Measurements from ENCODE around the gene TCERG1L. TPM values are rescaled to one million over a fixed set of nuclear protein-coding genes. Genes with fewer than 3 reads are reported as not detected.
"Not testable (repeated sequence)": the region's sequence is repeated elsewhere in the genome, so short reads cannot be mapped to it uniquely, and the experiment has no call there.

The TCERG1L gene
- total RNA-seq, 1 donor from 2014 or later: 0.46 TPM

GRCh38 chr10:131239450-131239849, 72.1 kb downstream of the TCERG1L start:
- DNase-seq (ENCODE audit: low read depth): no peak
- Histone ChIP-seq H3K36me3 (ENCODE audit: control insufficient read depth, insufficient read depth, low read length) (no peaks in the 10 kb centered on the region), H3K4me3 (ENCODE audit: low read depth, low read length) (no peak overlapping the region), H3K27me3 (ENCODE audit: control insufficient read depth, insufficient read depth, low read length) (no peaks in the 10 kb centered on the region)
- TF ChIP-seq CTCF (IDR thresholded peaks at IDR 0.05; ENCODE audit: insufficient read depth, low read length, poor library complexity, severe bottlenecking): no peak

GRCh38 chr10:131238669-131239280, 72.7 kb downstream of the TCERG1L start:
- no peak for DNase-seq (ENCODE audit: low read depth)
- TF ChIP-seq CTCF (IDR thresholded peaks at IDR 0.05; ENCODE audit: insufficient read depth, low read length, poor library complexity, severe bottlenecking): no peak
- Histone ChIP-seq H3K4me3 (ENCODE audit: low read depth, low read length) (no peak overlapping the region), H3K36me3 (ENCODE audit: control insufficient read depth, insufficient read depth, low read length) (no peaks in the 10 kb centered on the region), H3K27me3 (ENCODE audit: control insufficient read depth, insufficient read depth, low read length) (no peaks in the 10 kb centered on the region)

- no peak for DNase-seq (ENCODE audit: low read depth)
- no peaks in the 10 kb centered on the region for H3K36me3 ChIP-seq (ENCODE audit: control insufficient read depth, insufficient read depth, low read length)
- H3K27me3 ChIP-seq (ENCODE audit: control insufficient read depth, insufficient read depth, low read length): no peaks in the 10 kb centered on the region
- no peak overlapping the region for H3K4me3 ChIP-seq (ENCODE audit: low read depth, low read length)
- TF ChIP-seq CTCF (IDR thresholded peaks at IDR 0.05; ENCODE audit: insufficient read depth, low read length, poor library complexity, severe bottlenecking): no peak
Measured at GRCh38 chr10:131237991-131238651, 73.4 kb downstream of the TCERG1L start.

- not testable (repeated sequence) for H3K36me3 ChIP-seq (ENCODE audit: control insufficient read depth, insufficient read depth, low read length); H3K27me3 ChIP-seq (ENCODE audit: control insufficient read depth, insufficient read depth, low read length); DNase-seq (ENCODE audit: low read depth); H3K4me3 ChIP-seq (ENCODE audit: low read depth, low read length)
Measured at GRCh38 chr10:131234606-131235005, 76.9 kb downstream of the TCERG1L start.

GRCh38 chr10:131233611-131234258, 77.8 kb downstream of the TCERG1L start:
- Histone ChIP-seq H3K36me3 (ENCODE audit: control insufficient read depth, insufficient read depth, low read length) (no peaks in the 10 kb centered on the region), H3K27me3 (ENCODE audit: control insufficient read depth, insufficient read depth, low read length) (no peaks in the 10 kb centered on the region), H3K4me3 (ENCODE audit: low read depth, low read length) (no peak overlapping the region)
- TF ChIP-seq CTCF (IDR thresholded peaks at IDR 0.05; ENCODE audit: insufficient read depth, low read length, poor library complexity, severe bottlenecking): no peak
- no peak for DNase-seq (ENCODE audit: low read depth)

GRCh38 chr10:131231965-131232541, 79.5 kb downstream of the TCERG1L start:
- no peak for TF ChIP-seq CTCF (IDR thresholded peaks at IDR 0.05; ENCODE audit: insufficient read depth, low read length, poor library complexity, severe bottlenecking)
- no peak for DNase-seq (ENCODE audit: low read depth)

More at GRCh38 chr10:131231965-131232541, 79.5 kb downstream of the TCERG1L start:
- Histone ChIP-seq H3K27me3 (ENCODE audit: control insufficient read depth, insufficient read depth, low read length) (no peaks in the 10 kb centered on the region), H3K36me3 (ENCODE audit: control insufficient read depth, insufficient read depth, low read length) (no peaks in the 10 kb centered on the region), H3K4me3 (ENCODE audit: low read depth, low read length) (no peak overlapping the region)

Measured in kidney epithelial cell (primary cell).